Endothelial cell of umbilical vein (primary cell): ENCODE results near the gene THEMIS. TPM values are rescaled to one million over a fixed set of nuclear protein-coding genes. Genes with fewer than 3 reads are reported as not detected.

Source experiments
- BruUV-seq: library from RNA; stranded (reverse); fragments of 400-500 nt; replicated peaks from 2 replicates; lab custom pipeline; 2021; lab: Mats Ljungman, UMichigan
- CTCF ChIA-PET: fragments of 300-600, 350-600 bp; sonication (Branson Sonifier 250); formaldehyde crosslinking; loops from one replicate; lab custom pipeline; 2021; ENCODE audit warnings: antibody characterized with exemption, inconsistent platforms; lab: Charles Lee
- POLR2A ChIA-PET: fragments of 300-600, 350-600 bp; sonication (Branson Sonifier 250); formaldehyde crosslinking; loops from one replicate; lab custom pipeline; 2021; ENCODE audit warnings: antibody characterized with exemption, inconsistent platforms; lab: Charles Lee
- DNase-seq: peaks from one replicate; pipeline ENCODE4 v3.0.0-alpha.2; 2011; ENCODE audit warnings: low read depth, low spot score
- FAIRE-seq: peaks from 2 replicates; lab custom pipeline; 2011; peaks lifted over from hg19 to GRCh38; lab: Jason Lieb, UNC
- H2AFZ ChIP-seq: 2 replicates; pipeline ENCODE4 v1.6.0; 2012; ENCODE audit warnings: low read depth, low read length, control low read depth, inconsistent platforms
- H3K27ac ChIP-seq: 2 replicates; pipeline ENCODE4 v1.5.1; 2011; ENCODE audit warnings: low read depth, mild to moderate bottlenecking, control low read depth, low read length, moderate library complexity; ENCODE audit not compliant: insufficient read depth
- H3K27me3 ChIP-seq, 2 experiments: 2 replicates each; pipeline versions ENCODE4 v1.6.0 to v1.6.1; 2011; ENCODE audit warnings: low read length in 2 of 2, mixed read lengths in 1 of 2; ENCODE audit not compliant: control insufficient read depth in 2 of 2, insufficient read depth in 2 of 2
- H3K36me3 ChIP-seq, 2 experiments: 2 replicates in 1 of 2; 3 replicates in 1 of 2; pipeline ENCODE4 v1.5.1; 2011; ENCODE audit warnings: low read length in 2 of 2, mild to moderate bottlenecking in 1 of 2, moderate library complexity in 1 of 2; ENCODE audit not compliant: control insufficient read depth in 2 of 2, insufficient read depth in 2 of 2; ENCODE audit errors: extremely low read depth in 1 of 2
- H3K4me1 ChIP-seq: 3 replicates; pipeline ENCODE4 v1.5.1; 2011; ENCODE audit warnings: mild to moderate bottlenecking, low read length; ENCODE audit not compliant: control insufficient read depth, insufficient read depth; ENCODE audit errors: extremely low read depth
- H3K4me2 ChIP-seq: 2 replicates; pipeline ENCODE4 v1.6.1; 2011; ENCODE audit warnings: low read length, control low read depth, mixed read lengths; ENCODE audit not compliant: insufficient read depth
- H3K4me3 ChIP-seq, 3 experiments: fragments of 200-600 bp in 1 of 3; sonication (generic), shearing (Covaris generic) in 1 of 3; replicated peaks in 1 of 3; 2 replicates each; pipeline ENCODE4 v1.5.1; 2011 to 2016; ENCODE audit warnings: control low read depth in 3 of 3, low read length in 3 of 3, mild to moderate bottlenecking in 2 of 3, inconsistent platforms in 1 of 3, low read depth in 1 of 3, moderate library complexity in 1 of 3; ENCODE audit not compliant: insufficient read depth in 1 of 3
- H3K79me2 ChIP-seq: 2 replicates; pipeline ENCODE4 v1.6.0; 2012; ENCODE audit warnings: low read length, inconsistent platforms; ENCODE audit not compliant: control insufficient read depth, insufficient read depth
- H3K9ac ChIP-seq: replicated peaks from 2 replicates; pipeline ENCODE3; 2011; ENCODE audit warnings: low read length, control low read depth; ENCODE audit not compliant: insufficient read depth; ENCODE audit errors: extremely low read depth
- H3K9me1 ChIP-seq: replicated peaks from 3 replicates; pipeline ENCODE4 v1.6.0; 2011; ENCODE audit warnings: mild to moderate bottlenecking, low read length; ENCODE audit not compliant: control insufficient read depth, insufficient read depth; ENCODE audit errors: extremely low read depth
- H3K9me3 ChIP-seq: replicated peaks from 2 replicates; pipeline ENCODE4 v1.5.1; 2012; ENCODE audit warnings: low read length, inconsistent platforms; ENCODE audit not compliant: control insufficient read depth, insufficient read depth
- H4K20me1 ChIP-seq: replicated peaks from 2 replicates; pipeline ENCODE3; 2011; ENCODE audit warnings: mild to moderate bottlenecking, low read length; ENCODE audit not compliant: control insufficient read depth, insufficient read depth; ENCODE audit errors: extremely low read depth
- EZH2 ChIP-seq: IDR thresholded peaks from 2 replicates; pipeline ENCODE4 v1.6.1; 2012; ENCODE audit warnings: borderline replicate concordance, low read depth, mild to moderate bottlenecking, moderate library complexity, low read length, inconsistent platforms; ENCODE audit not compliant: severe bottlenecking
- FOS ChIP-seq: IDR thresholded peaks from 2 replicates; pipeline ENCODE4 v1.6.1; 2011; ENCODE audit warnings: mild to moderate bottlenecking, low read length, moderate library complexity, borderline replicate concordance; ENCODE audit not compliant: insufficient read depth
- GATA2 ChIP-seq: IDR thresholded peaks from 2 replicates; pipeline ENCODE4 v1.7.0; 2011; ENCODE audit warnings: low read depth, mild to moderate bottlenecking, moderate library complexity, mixed read lengths, low read length; ENCODE audit not compliant: insufficient read length, insufficient read depth
- JUN ChIP-seq: IDR thresholded peaks from 2 replicates; pipeline ENCODE4 v1.6.1; 2011; ENCODE audit warnings: borderline replicate concordance, low read depth; ENCODE audit not compliant: insufficient read length, insufficient read depth
- MYC ChIP-seq: IDR thresholded peaks from one replicate; pipeline ENCODE4 v1.6.1; 2011; ENCODE audit warnings: mild to moderate bottlenecking, low read depth, low read length
- POLR2A ChIP-seq: IDR thresholded peaks from 2 replicates; pipeline ENCODE4 v1.6.1; 2012; ENCODE audit warnings: low read depth, mild to moderate bottlenecking, control low read depth, low read length
- POLR2AphosphoS5 ChIP-seq: IDR thresholded peaks from 2 replicates; pipeline ENCODE4 v1.6.1; 2012; ENCODE audit warnings: low read depth, mild to moderate bottlenecking, control low read depth, low read length, moderate library complexity; ENCODE audit not compliant: insufficient read depth
- dilution Hi-C: fragments of 300-500 bp; cut with MboI; formaldehyde crosslinking; loops from one replicate; pipeline ENCODE4 v1.15.0; 2019; ENCODE audit warnings: low sequenced_read_pairs; ENCODE audit not compliant: extremely low pct_ligation_motif_present
- intact Hi-C: fragments of 100-400 bp; cut with micrococcal nuclease; formaldehyde crosslinking; loops from one replicate; pipeline ENCODE4 v1.10.0; 2022
- polyA plus RNA-seq, 4 experiments: library from polyadenylated mRNA; depleted of rRNA in 3 of 4; stranded (reverse) in 3 of 4; unstranded in 1 of 4; fragments of >200 nt; gene quantifications; 2 replicates each; pipeline versions ENCODE4 v1.2.1 to v1.2.3, GENCODE V29; 2011 to 2012; ENCODE audit warnings: missing spikeins in 1 of 4
- total RNA-seq: library from RNA; stranded (reverse); gene quantifications from 2 replicates; pipeline ENCODE4 v1.2.3, GENCODE V29; 2021
- TF ChIP-seq, protein P1 (sequence below), 2 donors: IDR thresholded peaks; 1 replicate in 1 of 2; 2 replicates in 1 of 2; pipeline ENCODE4 v1.5.1; 2011; ENCODE audit warnings: low read length in 2 of 2, mild to moderate bottlenecking in 2 of 2, moderate library complexity in 2 of 2, control low read depth in 1 of 2, inconsistent platforms in 1 of 2, low read depth in 1 of 2; ENCODE audit not compliant: insufficient read depth in 1 of 2; ENCODE audit errors: extremely low read depth in 1 of 2
- TF ChIP-seq, protein P2 (sequence below): IDR thresholded peaks from 2 replicates; pipeline ENCODE4 v1.6.1; 2011; ENCODE audit not compliant: insufficient read depth, insufficient read length

The THEMIS gene
- total and polyA plus RNA-seq, 2 donors (not counting 3 experiments of a cell fraction or from before 2014, with no cell fraction given): not detected

DNA sequence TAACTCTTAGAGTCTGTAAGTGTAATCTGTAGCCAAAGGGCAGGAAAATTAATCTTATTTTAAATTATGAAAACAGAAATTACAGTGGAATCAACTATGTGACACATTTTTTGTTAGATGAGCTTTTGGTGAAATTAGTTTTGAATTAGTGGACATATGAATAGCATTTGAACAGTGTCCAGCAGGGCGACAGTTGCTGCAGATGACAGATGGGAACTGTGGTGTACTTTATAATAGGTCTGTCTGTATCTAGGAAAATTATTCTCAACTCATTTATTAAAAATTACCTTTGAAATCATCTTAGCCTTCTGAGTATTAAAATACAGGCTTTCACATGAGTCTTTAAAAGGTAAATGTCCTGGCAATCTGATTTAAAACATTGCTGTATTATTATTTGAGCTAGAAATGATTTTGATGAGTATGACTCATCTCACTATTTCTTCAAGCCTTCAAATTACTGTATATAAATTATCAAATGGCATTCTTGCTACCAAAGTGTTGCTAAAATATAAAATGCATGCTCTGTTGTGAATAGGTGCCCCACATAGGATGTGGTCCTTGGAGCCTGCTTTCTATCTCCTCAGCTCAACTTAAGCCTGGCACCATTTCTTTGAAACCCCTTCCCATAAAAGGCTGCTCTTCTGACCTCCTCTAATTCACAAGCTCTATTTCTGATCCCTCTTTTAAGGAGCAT, 173.5 kb downstream of the THEMIS start:
- Histone ChIP-seq H3K27ac (no peak overlapping the region), H3K36me3 (no peaks in the 10 kb centered on the region), H3K9me3 (no peaks in the 10 kb centered on the region), H3K9me1 (no peaks in the 10 kb centered on the region), H3K4me2 (no peak overlapping the region), H2AFZ (no peak overlapping the region), H3K4me3 (no peak overlapping the region), H3K4me1 (no peaks in the 10 kb centered on the region), H3K9ac (no peak overlapping the region), H3K27me3 (peaks cover 7 to 40% of the 10 kb centered on the region in 2 experiments), H3K79me2 (no peaks in the 10 kb centered on the region), H4K20me1 (no peaks in the 10 kb centered on the region)
- DNase-seq (no peak), FAIRE-seq (no peak)
- TF ChIP-seq FOS: no peak
- no peak for TF ChIP-seq EZH2
- no peak for TF ChIP-seq JUN
- ChIA-PET CTCF (interaction anchor here (1.1 to 2.3 kb wide), 4 partner anchors 8 to 1525 kb away, joined by 3 to 12 read pairs (median 5); no protein-coding TSS in a partner anchor), POLR2A (no interaction called here)
- intact Hi-C loops (no loop called here), dilution Hi-C loops (no loop called here)
- BruUV-seq: no TSS peak

DNA sequence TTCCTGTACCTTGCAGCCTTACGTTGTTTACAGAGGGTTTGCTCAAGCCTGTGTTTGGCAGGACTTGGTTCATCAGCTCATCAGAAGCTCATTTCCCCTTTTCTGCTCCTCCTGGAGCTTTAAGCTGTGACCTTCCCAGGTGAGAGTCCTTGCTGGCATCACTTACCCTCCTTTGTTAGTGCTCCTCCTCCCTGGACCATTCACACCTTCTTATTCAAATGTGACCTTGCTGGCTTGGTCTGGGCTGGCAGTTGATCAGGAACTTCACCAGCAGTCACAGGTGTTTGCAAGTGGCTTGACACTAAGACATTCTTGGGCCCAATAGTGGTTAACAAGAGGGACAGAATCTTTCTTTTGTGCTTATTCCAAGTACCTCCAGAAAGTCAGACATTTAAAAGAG, 175.0 kb downstream of the THEMIS start:
- Histone ChIP-seq H3K36me3 (no peaks in the 10 kb centered on the region), H4K20me1 (no peaks in the 10 kb centered on the region), H3K9me3 (no peaks in the 10 kb centered on the region), H2AFZ (no peak overlapping the region), H3K9me1 (no peaks in the 10 kb centered on the region), H3K27me3 (peaks cover 9 to 42% of the 10 kb centered on the region in 2 experiments), H3K4me2 (no peak overlapping the region), H3K4me3 (no peak overlapping the region), H3K9ac (no peak overlapping the region), H3K27ac (no peak overlapping the region), H3K79me2 (no peaks in the 10 kb centered on the region), H3K4me1 (no peaks in the 10 kb centered on the region)
- ChIA-PET CTCF (interaction anchor here (2.3 kb wide), 1 partner anchor 11 kb away, joined by 12 read pairs; no protein-coding TSS in a partner anchor), POLR2A (no interaction called here)
- intact Hi-C loops (no loop called here), dilution Hi-C loops (no loop called here)
- BruUV-seq: no TSS peak
- TF ChIP-seq MYC: no peak
- TF ChIP-seq POLR2AphosphoS5: no peak
- no peak for TF ChIP-seq FOS
- TF ChIP-seq, protein P1, sequence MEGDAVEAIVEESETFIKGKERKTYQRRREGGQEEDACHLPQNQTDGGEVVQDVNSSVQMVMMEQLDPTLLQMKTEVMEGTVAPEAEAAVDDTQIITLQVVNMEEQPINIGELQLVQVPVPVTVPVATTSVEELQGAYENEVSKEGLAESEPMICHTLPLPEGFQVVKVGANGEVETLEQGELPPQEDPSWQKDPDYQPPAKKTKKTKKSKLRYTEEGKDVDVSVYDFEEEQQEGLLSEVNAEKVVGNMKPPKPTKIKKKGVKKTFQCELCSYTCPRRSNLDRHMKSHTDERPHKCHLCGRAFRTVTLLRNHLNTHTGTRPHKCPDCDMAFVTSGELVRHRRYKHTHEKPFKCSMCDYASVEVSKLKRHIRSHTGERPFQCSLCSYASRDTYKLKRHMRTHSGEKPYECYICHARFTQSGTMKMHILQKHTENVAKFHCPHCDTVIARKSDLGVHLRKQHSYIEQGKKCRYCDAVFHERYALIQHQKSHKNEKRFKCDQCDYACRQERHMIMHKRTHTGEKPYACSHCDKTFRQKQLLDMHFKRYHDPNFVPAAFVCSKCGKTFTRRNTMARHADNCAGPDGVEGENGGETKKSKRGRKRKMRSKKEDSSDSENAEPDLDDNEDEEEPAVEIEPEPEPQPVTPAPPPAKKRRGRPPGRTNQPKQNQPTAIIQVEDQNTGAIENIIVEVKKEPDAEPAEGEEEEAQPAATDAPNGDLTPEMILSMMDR (IDR thresholded peaks at IDR 0.05; ENCODE audit: extremely low read depth in 1 of 2, insufficient read depth in 1 of 2, low read depth in 1 of 2, low read length in 2 of 2): no peak
- TF ChIP-seq, protein P2, sequence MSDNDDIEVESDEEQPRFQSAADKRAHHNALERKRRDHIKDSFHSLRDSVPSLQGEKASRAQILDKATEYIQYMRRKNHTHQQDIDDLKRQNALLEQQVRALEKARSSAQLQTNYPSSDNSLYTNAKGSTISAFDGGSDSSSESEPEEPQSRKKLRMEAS: no peak
- no peak for TF ChIP-seq JUN
- TF ChIP-seq POLR2A: no peak
- no peak for TF ChIP-seq EZH2
- no peak for TF ChIP-seq GATA2
- no peak for FAIRE-seq
- DNase-seq: no peak
